Measurements from ENCODE around the gene ERRFI1.
"Not testable (repeated sequence)": the region's sequence is repeated elsewhere in the genome, so short reads cannot be mapped to it uniquely, and the experiment has no call there.

ERRFI1 gene, protein sequence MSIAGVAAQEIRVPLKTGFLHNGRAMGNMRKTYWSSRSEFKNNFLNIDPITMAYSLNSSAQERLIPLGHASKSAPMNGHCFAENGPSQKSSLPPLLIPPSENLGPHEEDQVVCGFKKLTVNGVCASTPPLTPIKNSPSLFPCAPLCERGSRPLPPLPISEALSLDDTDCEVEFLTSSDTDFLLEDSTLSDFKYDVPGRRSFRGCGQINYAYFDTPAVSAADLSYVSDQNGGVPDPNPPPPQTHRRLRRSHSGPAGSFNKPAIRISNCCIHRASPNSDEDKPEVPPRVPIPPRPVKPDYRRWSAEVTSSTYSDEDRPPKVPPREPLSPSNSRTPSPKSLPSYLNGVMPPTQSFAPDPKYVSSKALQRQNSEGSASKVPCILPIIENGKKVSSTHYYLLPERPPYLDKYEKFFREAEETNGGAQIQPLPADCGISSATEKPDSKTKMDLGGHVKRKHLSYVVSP

DNA sequence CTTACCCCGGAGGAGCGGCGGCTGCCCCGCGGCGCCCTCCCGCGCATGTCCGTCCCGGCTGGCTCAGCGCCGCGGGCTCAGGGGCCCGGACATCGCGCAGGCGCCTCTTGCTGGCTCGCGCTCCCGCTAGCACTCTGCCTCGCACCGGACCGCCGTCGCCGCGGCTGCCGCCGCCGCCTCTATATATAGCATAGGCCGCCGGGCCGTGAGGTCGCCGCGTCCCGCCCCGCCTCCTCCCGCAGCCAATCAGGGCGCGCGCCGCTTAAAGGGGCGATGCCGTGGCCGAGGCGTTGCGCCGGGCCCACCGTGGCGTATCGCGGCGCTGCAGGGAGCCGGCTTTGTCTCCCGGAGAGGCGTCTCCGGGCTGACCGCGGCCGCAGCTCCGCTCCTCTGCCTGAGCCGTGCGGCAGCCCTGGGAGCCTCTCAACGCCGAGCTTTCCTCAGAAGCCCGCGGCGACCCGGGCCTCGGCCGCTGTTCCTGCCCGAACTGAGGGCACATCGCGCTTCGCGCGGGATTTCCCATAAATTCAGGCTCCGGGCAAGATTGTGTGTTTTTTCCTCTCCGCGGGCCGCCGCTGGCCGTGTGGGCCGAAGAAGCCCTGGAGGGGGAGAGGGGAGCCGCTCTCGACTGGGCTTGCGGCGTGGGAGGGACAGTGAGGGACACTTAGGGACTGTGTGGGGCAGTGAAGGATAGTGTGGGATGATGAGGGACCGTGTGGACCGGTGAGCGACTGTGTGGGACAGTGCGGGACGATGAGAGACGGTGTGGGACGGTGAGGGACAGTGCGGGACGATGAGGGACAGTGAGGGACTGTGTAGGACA is at the start of gene ERRFI1:
Gene ERRFI1 (minus strand): TSS at position 157 of the 823 bp plus-strand sequence. CDS start 10,690 bp downstream, outside the sequence.
- DNase-seq (ENCODE audit: low spot score): peak; percentile 97

DNA sequence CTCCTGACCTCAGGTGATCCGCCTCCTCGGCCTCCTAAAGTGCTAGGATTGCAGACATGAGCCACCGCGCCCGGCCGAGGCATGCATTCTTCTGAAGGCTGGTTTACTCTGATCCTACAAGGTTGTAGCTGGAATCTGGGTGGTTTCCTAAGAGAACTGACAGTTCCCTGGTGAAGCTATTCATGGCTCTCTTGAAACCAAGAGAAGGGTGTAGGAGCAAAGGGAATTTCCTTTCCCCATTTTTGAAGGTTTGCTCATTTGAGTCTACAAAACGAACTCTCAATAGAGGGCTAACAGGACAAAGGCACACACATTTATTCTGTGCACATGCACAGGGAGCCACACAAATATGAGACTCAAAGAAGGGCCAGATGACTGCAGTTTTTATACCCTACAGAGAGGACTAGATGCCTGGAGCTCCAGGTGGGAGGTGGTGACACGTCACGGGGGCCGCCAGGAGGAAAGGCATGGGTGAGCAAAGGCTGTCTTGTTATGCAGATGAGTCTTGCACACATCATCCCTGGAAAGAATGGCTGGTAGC is 49.5 kb upstream of the ERRFI1 start:
- DNase-seq (ENCODE audit: low spot score): no peak

DNA sequence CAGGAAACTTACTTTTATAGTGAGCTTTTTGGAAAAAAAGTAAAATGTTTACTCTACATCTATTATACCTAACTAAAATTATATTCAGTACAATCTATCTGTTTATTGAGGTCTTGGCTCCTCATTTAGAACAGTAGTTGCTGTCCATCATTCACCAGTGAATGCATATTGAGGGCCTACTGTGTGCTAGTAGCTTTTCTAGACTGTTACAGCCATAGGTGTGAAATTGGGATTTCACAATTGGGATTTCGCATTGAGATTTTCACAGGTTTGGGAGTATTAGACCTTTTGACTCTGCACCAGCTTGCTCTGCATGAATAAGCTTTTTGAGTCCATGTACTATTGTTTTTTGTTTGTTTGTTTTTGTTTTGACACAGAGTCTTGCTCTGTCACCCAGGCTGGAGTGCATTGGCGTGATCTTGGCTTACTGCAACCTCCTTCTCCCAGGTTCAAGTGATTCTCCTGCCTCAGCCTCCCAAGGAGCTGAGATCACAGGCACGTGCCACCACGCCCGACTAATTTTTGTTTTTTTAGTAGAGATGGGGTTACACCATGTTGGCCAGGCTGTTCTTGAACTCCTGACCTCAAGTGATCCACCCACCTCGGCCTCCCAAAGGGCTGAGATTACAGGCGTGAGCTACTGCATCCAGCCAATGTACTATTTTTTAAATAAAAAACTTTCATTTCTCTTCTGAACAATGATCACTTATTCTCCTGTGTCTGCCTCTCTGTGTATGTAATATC is 47.2 kb upstream of the ERRFI1 start:
- DNase-seq (ENCODE audit: low spot score): no peak

DNA sequence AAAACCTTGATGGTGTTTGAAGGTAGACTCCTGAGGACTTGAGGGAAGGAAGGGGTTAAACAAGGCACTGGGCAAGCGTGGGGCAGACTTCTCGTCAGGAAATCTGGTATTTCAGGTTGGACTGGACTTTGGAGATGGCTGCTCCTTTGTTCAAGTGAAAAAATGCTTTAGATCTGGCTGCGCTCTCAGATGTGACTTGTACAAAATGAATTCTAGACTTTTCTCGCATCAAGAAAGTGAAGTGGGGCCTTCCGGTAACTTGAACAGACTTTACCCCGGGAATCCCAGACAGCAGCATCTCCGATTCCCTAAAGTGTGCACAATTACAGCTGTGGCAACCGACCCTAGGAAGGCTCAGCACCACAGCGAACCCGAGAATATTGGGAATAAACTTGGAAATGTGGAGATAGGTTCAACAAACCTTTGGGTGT is 44.3 kb upstream of the ERRFI1 start:
- no peak for DNase-seq (ENCODE audit: low spot score)

DNA sequence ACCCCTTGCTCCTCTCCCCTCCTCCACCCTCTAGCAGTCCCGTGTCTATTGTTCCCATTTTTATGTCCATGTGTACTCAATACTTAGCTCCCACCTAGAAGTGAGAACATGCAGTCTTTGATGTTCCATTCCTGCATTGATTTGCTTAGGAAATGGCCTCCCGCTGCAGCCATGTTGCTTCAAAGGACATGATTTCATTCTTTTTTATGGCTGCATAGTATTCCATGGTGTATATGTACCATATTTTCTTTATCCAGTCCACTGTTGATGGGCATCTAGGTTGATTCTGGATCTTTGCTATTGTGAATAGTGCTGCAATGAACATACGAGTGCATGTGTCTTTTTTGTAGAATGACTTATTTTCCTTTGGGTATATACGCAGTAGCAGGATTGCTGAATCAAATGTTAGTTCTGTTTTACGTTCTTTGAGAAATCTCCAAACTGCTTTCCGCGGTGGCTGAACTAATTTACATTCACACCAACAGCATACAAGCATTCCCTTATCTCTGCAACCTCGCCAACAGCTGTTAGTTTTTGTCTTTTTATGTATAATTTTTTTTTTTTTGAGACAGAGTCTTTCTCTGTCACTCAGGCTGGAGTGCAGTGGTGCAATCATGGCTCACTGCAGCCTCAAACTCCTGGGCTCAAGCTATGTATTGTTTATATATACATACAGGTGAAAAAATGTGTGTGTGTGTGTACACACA is 43.7 kb upstream of the ERRFI1 start:
- not testable (repeated sequence) for DNase-seq (ENCODE audit: low spot score)

DNA sequence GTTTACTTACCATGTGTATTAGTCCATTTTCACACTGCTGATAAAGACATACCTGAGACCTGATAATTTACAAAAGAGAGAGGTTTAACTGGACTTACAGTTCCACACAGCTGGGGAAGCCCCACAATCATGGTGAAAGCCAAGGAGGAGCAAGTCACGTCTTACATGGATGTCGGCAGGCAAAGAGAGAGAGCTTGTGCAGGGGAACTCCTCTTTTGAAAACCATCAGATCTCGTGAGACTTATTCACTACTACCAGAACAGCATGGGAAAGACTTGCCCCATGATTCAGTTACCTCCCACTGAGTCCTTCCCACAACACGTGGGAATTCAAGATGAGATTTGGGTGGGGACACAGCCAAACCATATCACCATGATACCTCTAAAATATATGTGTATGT is 39.3 kb upstream of the ERRFI1 start:
- no peak for DNase-seq (ENCODE audit: low spot score)

DNA sequence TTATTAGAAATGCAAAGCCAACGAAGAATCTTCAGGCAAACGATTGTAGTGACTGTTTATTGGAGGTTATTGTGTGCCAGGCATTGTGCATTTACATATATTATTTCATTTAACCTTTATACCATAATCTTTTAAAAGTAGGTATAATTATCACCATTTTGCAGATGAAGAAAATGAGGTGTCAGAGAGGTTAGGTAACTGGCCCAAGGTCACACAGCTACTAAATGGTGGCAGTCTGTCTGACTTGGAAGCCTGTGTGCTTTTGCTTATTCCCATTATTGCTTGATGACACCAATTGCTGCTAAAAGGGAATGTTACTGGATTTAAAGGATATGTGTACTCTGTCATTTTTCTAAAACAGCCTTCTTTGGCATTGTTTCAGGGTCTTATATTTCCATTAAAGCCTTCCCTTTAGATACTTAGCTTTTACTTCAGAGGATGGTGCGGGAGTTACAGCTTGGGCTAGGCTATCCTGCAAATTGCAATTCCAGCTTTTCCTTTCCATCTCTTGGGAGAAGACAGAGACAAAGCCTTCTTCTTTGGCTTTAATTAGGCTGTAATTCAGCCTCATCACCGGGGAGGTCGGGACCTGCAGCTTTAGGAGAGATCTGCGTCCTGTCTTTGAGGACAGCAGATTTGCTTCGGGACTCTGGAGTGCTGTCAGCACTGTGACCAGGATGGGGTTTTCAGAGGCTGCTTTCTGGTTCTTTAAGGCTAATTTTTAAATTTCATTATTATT is 37.4 kb upstream of the ERRFI1 start:
- no peak for DNase-seq (ENCODE audit: low spot score)

DNA sequence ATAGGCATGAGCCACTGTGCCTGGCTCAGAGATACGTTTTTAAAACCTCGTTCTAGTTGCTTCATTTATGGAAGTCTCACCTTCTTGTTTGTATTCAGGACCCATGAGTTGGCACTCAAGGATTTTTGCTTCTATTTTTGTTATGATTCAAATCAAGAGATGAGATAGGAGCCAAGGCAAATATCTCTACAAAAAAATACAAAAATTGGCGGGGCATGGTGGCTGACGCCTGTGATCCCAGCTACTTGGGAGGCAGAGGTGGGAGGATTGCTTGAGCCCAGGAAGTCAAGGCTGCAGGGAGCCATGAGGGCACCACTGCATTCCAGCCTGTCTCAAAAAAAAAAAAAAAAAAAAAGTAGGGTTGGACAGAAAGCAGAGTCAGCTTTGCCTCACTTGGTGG is 36.8 kb upstream of the ERRFI1 start:
- DNase-seq (ENCODE audit: low spot score): no peak

DNA sequence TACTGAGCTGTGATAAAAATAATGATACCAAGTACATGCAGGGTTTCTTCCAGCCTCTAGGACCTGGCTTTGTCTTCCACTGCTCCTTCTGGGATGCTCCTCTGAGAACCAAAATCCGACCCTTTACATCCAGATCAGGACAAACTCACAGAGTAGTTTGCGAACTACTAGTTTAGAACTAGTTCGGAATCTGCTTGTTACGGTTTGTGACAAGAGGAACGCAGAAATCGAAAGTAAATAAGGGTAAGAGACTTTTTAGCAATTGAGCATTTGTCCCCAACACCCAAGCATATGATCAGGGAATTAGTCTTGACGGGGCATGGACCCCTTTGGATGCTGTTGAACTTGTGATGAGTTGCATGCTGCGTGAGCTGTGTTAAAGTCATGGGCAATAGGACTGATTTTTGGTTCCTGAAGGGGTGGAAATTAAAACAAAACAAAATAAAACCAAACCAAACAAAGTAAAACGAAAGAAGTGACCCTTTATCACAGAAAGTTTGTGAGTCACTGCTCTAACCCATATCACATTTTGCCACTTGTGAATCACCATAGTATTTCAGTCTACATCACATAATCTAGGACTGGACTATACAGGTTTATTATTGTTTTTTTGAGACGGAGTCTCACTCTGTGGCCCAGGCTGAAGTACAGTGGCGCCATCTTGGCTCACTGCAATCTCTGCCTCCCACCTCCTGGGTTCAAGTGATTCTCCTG is 35.7 kb upstream of the ERRFI1 start:
- no peak for DNase-seq (ENCODE audit: low spot score)

DNA sequence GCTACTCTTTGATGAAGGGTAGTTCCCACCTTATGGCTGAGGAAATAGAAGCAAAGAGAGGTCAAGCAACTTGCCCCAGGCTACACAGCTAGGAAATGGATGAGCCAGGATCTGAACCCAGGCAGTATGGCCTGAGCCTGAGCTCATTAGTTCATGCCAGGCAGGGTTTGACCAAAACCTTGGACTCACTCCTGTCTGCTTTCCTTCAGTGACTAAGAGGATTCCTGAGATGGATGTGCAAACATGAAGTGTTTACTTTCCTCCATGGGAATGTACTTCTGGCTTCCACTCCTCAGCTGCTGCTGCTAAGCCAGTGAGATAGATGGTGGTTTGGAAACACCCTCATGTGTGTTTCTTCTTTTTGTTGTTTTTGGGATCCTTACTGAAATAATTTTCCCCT is 35.1 kb upstream of the ERRFI1 start:
- peak; percentile 84 for DNase-seq (ENCODE audit: low spot score)

DNA sequence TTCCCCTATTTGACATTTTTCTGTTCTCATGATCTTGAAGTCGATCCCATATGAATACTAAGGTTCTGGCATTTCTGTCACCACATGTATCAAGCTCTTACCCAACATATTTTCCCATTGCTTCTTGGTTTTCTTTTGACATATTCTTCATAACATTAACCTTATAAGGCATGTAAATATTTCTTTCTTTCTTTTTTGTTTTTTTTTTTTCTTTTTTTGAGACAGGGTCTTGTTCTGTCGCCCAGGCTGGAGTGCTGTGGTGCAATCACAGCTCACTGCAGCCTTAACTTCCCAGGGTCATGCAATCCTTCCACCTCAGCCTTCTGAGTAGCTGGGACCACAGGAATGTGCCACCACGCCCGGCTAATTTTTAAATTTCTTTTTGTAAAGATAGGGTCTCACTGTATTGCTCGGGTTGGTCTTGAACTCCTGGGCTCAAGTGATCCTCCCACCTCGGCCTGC is 33.1 kb upstream of the ERRFI1 start:
- DNase-seq (ENCODE audit: low spot score): no peak

DNA sequence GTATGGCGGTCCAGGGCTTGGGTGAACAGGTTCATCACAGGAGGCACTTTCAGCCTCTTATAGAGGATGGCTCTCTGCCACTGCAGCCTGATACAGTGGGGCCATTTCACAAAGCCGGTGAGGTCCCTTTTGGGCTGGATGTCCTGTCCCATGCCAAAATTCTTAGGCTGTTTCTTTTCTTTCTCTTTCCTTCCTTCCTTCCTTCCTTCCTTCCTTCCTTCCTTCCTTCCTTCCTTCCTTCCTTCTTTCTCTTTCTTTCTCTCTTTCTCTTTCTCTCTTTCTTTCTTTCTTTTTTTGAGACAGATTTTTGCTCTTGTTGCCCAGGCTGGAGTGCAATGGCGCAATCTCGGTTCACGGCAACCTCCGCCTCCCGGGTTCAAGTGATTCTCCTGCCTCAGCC is 31.7 kb upstream of the ERRFI1 start:
- not testable (repeated sequence) for DNase-seq (ENCODE audit: low spot score)

DNA sequence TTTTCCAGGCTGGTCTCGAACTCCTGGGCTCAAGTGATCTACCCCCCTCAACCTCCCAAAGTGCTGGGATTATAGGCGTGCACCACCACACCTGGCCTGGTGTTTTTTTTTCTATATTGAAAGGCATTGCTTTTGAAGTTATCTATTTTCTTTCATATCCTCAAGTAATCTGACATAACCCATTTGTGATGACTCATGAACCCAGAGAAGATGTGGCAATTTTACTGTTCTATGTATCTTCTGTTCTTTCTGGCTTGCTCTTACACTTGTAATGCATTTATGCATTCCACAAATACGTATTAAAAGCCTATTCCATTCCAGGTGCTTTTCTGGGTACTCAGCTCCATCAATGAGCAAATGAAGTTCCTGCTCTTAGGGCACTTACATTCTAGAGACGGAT is 29.9 kb upstream of the ERRFI1 start:
- DNase-seq (ENCODE audit: low spot score): no peak

DNA sequence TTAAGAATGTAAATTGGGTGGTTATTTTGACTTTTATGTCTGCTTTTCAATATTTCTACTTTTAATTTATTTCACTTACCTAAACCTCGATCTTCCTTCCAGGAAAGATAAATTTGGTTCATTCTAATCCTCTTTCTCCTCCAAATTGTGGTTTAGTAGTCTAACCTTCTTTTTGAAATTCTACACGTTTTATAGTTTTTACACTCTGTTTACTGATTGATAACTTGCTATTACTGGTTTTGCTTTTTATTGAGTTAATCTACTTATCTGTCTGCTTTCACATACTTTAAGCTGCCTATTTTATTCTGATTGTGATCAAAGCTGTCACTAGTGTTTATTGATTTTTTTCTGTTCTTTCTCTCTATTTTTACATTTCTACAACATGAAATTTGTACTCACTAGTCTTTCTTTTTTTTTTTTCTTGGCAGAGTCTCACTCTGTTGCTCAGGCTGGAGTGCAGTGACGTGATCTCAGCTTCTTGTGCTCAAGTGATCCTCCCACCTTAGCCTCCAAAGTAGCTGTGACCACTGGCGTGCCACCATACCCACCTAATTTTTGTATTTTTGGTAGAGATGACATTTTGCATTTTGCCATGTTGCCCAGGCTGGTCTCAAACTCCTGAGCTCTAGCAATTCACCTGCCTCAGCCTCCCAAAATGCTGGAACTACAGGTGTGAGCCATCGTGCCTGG is 27.9 kb upstream of the ERRFI1 start:
- DNase-seq (ENCODE audit: low spot score): no peak

DNA sequence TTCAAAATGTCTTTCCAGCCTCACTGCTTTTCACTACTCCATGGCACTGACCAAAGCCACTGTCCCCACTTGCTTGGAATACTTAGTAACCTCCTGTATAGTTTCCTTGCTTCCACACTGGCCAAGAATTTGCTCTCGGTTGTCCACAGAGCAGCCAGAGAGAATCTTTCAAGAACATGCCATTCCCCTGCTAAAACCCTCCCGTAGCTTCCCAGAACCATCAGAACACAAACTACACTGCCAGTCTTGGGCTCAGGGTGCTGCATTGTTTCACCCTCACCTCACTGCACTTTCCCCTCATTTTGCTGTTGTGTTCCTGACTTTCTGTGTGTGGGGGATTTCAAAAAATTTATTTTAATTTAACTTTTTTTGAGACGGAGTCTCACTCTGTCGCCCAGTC is 25.5 kb upstream of the ERRFI1 start:
- no peak for DNase-seq (ENCODE audit: low spot score)

DNA sequence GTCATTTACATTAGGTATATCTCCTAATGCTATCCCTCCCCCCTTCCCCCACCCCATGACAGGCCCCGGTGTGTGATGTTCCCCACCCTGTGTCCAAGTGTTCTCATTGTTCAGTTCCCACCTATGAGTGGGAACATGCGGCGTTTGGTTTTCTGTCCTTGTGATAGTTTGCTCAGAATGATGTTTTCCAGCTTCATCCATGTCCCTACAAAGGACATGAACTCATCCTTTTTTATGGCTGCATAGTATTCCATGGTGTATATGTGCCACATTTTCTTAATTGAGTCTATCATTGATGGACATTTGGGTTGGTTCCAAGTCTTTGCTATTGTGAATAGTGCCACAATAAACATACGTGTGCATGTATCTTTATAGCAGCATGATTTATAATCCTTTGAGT is 23.1 kb upstream of the ERRFI1 start:
- DNase-seq (ENCODE audit: low spot score): not testable (repeated sequence)

DNA sequence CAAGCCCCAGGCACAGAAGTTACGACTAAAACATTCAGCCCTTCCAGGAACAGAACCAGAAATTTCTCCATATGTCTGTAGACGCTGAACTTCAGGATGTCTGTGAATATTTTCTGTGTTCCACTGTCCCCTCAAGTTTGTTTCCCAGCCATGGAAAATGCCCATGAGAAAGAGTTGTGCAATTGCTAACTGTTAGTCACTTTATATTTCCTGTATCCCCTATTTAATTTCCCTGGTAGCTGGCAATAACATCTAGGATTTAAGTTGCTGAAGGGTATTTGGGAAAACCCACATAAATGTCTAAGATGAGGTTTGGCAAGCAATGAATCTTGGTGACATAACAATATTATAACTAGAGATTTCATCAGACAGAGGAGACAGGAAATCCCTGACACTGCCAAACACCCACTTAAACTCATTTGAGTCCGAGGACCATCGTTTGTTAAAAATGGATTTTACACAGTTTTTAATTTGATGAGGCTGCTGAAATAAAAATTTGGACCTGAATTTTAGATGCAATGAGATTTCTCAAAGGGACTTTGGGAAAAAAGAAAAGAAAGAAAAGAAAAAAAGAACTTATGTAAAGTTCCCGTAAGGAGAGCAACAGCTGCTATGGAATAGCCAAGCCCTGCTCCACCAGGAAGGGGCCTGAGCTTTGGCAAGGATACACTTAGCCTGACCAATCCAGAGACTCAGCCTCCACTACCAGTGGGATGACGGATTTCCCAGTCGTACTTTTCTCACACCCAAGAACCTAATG is 21.8 kb upstream of the ERRFI1 start:
- no peak for DNase-seq (ENCODE audit: low spot score)

DNA sequence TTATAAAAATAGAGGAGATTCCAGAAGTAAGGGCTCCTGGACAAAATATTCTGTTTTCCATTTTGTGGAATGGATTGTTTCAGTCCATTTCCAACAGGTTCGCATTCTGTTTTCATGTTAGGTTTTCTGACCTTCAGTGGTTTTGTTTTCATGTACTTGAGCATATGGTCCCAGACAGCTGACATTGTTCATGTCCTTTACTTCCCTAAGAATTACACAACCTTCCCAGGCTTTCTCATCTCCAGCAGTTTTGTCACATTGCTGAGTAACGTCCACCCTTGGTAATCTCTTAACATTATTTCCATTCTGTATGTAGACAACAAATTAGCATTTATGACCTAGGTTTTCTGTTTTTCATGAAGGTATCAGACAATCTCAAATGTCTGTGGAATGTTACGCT is 21.0 kb upstream of the ERRFI1 start:
- DNase-seq (ENCODE audit: low spot score): no peak

DNA sequence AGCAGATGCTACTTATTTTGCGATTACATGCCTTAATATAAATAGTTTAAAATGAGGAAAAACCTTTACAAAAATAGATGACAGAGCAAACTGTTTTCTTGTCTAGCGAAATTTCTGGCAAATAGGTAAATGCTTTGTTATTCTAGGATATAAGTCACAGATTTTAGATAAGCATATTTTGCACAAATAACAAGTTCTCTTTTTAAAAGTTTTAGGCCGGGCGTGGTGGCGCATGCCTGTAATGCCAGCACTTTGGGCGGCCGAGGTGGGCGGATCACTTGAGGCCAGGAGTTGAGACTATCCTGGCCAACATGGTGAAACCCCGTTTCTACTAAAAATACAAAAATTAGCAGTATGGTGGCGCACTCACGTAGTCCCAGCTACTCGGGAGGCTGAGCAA is 20.3 kb upstream of the ERRFI1 start:
- no peak for DNase-seq (ENCODE audit: low spot score)
